Kidney epithelial cell (primary cell): ENCODE data around the gene KCNIP1. TPM values are rescaled to one million over a fixed set of nuclear protein-coding genes. Genes with fewer than 3 reads are reported as not detected.

ENCODE experiments used
- DNase-seq: peaks from one replicate; pipeline ENCODE4 v3.0.0-alpha.2; 2010; ENCODE audit warnings: low read depth
- H3K27me3 ChIP-seq: 2 replicates; pipeline ENCODE4 v1.6.0; 2011; ENCODE audit warnings: low read length; ENCODE audit not compliant: control insufficient read depth, insufficient read depth
- H3K36me3 ChIP-seq: 2 replicates; pipeline ENCODE4 v1.5.1; 2011; ENCODE audit warnings: low read length; ENCODE audit not compliant: control insufficient read depth, insufficient read depth
- H3K4me3 ChIP-seq: 2 replicates; pipeline ENCODE4 v1.5.1; 2011; ENCODE audit warnings: low read depth, mild to moderate bottlenecking, control low read depth, low read length
- CTCF ChIP-seq: IDR thresholded peaks from 2 replicates; pipeline ENCODE4 v1.5.1; 2011; ENCODE audit warnings: mild to moderate bottlenecking, moderate library complexity, low read length, control low read depth, inconsistent platforms; ENCODE audit not compliant: insufficient read depth, poor library complexity, severe bottlenecking
- total RNA-seq: library from RNA; depleted of rRNA; stranded (reverse); fragments of >200 nt; gene quantifications from 2 replicates; pipeline ENCODE4 v1.2.3, GENCODE V29; 2015

Gene KCNIP1
- total RNA-seq, 1 donor from 2014 or later = 3.4 TPM

- Histone ChIP-seq H3K4me3 (no peak overlapping the region), H3K36me3 (no peaks in the 10 kb centered on the region)
- no peak for DNase-seq
These were observed 243.1 kb downstream of the KCNIP1 start for GRCh38 chr5:170746961-170747340.

GRCh38 chr5:170747357-170747756 lies 243.5 kb downstream of the KCNIP1 start:
- Histone ChIP-seq H3K4me3 (no peak overlapping the region), H3K27me3 (peaks cover 22% of the 10 kb centered on the region), H3K36me3 (no peaks in the 10 kb centered on the region)
- TF ChIP-seq CTCF = no peak
- no peak for DNase-seq

More at GRCh38 chr5:170746961-170747340, 243.1 kb downstream of the KCNIP1 start:
- TF ChIP-seq CTCF = no peak
- peaks cover 22% of the 10 kb centered on the region for H3K27me3 ChIP-seq

DNA sequence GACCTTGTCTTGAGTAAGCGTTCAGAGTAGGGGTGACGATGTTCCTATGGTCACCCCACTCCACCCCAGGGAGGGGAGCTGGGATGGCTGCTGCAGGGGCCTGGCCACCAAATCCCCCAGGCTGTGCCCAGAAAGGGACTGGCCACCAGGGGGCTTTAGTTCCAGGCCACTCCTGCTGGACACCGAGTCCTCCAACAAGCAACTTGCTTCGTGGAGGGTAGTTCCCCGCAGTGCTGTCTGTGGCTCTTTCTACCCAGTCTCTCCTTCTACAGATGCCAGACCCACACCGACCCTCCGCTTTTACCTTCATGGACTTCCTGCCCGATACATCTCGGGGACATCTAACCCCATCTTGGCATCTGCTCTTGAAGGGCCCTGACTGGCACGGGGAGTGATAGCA lies 244.0 kb downstream of the KCNIP1 start:
- Histone ChIP-seq H3K36me3 (no peaks in the 10 kb centered on the region), H3K4me3 (no peak overlapping the region), H3K27me3 (peaks cover 22% of the 10 kb centered on the region)
- DNase-seq = no peak
- peak; percentile 38 for TF ChIP-seq CTCF

DNA sequence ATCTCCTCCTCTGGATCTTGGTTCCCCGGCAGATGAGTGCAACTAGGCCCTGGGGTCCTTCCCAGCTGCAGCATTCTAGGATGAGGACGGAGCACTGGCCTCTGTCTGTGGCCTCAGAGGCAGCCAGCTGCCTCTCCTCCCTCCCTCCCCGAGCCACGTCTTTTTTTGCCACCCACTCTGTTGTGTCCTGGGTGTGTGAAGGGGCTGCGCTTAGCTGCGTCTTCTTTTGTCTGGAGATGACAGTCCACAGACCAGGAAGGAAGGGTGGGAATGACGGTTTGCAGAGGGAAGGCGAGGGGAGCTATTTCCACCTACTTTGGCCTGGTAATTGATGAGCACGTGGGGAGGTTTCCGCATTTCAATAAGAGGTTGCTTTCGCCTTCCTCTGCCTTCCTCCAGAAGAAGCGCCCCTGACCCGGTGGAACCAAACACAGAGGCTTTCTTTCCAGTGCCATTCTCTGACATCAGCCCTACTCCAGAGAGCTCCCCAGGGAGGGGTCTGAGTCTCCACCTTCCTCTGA lies 245.2 kb downstream of the KCNIP1 start:
- Histone ChIP-seq H3K36me3 (no peaks in the 10 kb centered on the region), H3K27me3 (peaks cover 20% of the 10 kb centered on the region), H3K4me3 (no peak overlapping the region)
- TF ChIP-seq CTCF = no peak
- no peak for DNase-seq

DNA sequence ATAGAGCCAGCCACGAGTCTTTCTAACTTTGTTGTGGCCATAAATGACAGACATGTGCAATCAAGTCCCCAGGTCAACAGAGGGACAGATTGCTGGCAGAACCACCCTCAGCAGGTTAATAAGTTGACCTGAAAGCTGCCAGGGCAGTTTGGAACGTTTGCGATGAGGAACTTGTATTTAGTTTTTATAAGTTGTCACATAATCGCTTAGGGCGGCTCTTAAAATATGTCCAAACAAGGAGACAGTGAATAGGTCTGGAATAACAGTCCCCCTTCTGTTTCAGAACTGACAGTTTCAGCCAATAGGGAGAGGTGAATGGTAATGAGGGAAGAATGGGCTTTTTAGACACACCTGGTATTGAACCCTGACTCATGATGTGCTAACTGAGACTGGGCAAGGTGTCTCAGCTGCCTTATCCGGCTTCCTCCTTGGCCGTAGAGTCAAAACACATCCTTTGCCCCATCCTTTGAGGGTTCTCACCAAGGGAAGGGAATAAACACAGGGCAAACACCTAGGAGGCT lies 246.2 kb downstream of the KCNIP1 start:
- no peak for TF ChIP-seq CTCF
- peaks cover 16% of the 10 kb centered on the region for H3K27me3 ChIP-seq
- no peaks in the 10 kb centered on the region for H3K36me3 ChIP-seq
- no peak overlapping the region for H3K4me3 ChIP-seq
- no peak for DNase-seq

GRCh38 chr5:170750791-170751190 lies 247.0 kb downstream of the KCNIP1 start:
- H3K4me3 ChIP-seq = no peak overlapping the region
- TF ChIP-seq CTCF = no peak
- no peak for DNase-seq
- H3K27me3 ChIP-seq = peaks cover 14% of the 10 kb centered on the region
- H3K36me3 ChIP-seq = no peaks in the 10 kb centered on the region
